ENCODE measurements around the gene DZIP1. TPM values are rescaled to one million over a fixed set of nuclear protein-coding genes. Genes with fewer than 3 reads are reported as not detected.

DZIP1 gene
- total and polyA plus RNA-seq, 2 of the 13 experiments (the other 11 are each of a cell fraction or from before 2014, with no cell fraction given), result 11.0 to 36.7 TPM

GRCh38 chr13:95676762-95677563 lies 32.5 kb upstream of the DZIP1 start, which contains the start of gene DNAJC3 (continued):
- no peak for TF ChIP-seq TIGD3 (CRISPR knock-in tag; IDR thresholded peaks at IDR 0.05; ENCODE audit: borderline replicate concordance)
- no peak for TF ChIP-seq SMARCE1 (IDR thresholded peaks at IDR 0.05; ENCODE audit: borderline replicate concordance)
- TF ChIP-seq UBTF (CRISPR knock-in tag; IDR thresholded peaks at IDR 0.05), result peak; percentile 97
- no peak; the same call in 1 of the 2 replicates for TF ChIP-seq ZNF724P (CRISPR knock-in tag; IDR thresholded peaks at IDR 0.05; ENCODE audit: borderline replicate concordance)
- peak; percentile 76 for TF ChIP-seq ARNTL (CRISPR knock-in tag; IDR thresholded peaks at IDR 0.05)
- TF ChIP-seq DZIP1 (CRISPR knock-in tag; IDR thresholded peaks at IDR 0.05), result peak; percentile 17; the same call in 1 of the 2 replicates
- no peak for TF ChIP-seq IKZF1 (IDR thresholded peaks at IDR 0.05)
- no peak for TF ChIP-seq ZNF550 (CRISPR knock-in tag; IDR thresholded peaks at IDR 0.05; ENCODE audit: borderline replicate concordance)
- no peak for TF ChIP-seq RXRA (CRISPR knock-in tag; IDR thresholded peaks at IDR 0.05)
- TF ChIP-seq ZNF136 (CRISPR knock-in tag; IDR thresholded peaks at IDR 0.05; ENCODE audit: low read depth), result 0 out of 2 replicates have a peak, but pooled peaks have one; percentile 40
- TF ChIP-seq PHF20 (CRISPR knock-in tag; IDR thresholded peaks at IDR 0.05), result peak; percentile 65; the same call in 1 of the 2 replicates
- TF ChIP-seq ZMAT3 (CRISPR knock-in tag; conservative IDR thresholded peaks at IDR 0.05), result peak; percentile 82; the same call in 1 of the 2 replicates
- no peak for TF ChIP-seq HNF4G (IDR thresholded peaks at IDR 0.05; ENCODE audit: borderline replicate concordance, low read depth, low read length)
- TF ChIP-seq HNF4G (CRISPR knock-in tag; IDR thresholded peaks at IDR 0.05; ENCODE audit: borderline replicate concordance, low read depth), result 0 out of 2 replicates have a peak, but pooled peaks have one; percentile 43
- peak; percentile 32; the same call in 1 of the 2 replicates for TF ChIP-seq FOXA3 (CRISPR knock-in tag; IDR thresholded peaks at IDR 0.05)
- no peak for TF ChIP-seq ZMAT5 (CRISPR knock-in tag; IDR thresholded peaks at IDR 0.05; ENCODE audit: borderline replicate concordance, low read depth)
- TF ChIP-seq ZNF691 (CRISPR knock-in tag; IDR thresholded peaks at IDR 0.05; ENCODE audit: borderline replicate concordance, low read depth), result no peak; the same call in 1 of the 2 replicates
- no peak for TF ChIP-seq ZNF101 (CRISPR knock-in tag; IDR thresholded peaks at IDR 0.05; ENCODE audit: borderline replicate concordance, low read depth)
- no peak for TF ChIP-seq GPN1 (CRISPR knock-in tag; IDR thresholded peaks at IDR 0.05; ENCODE audit: borderline replicate concordance)
- peak; percentile 76; the same call in 1 of the 2 replicates for TF ChIP-seq ZNF607 (CRISPR knock-in tag; IDR thresholded peaks at IDR 0.05; ENCODE audit: borderline replicate concordance)
- TF ChIP-seq ZNF230 (CRISPR knock-in tag; IDR thresholded peaks at IDR 0.05), result no peak
- TF ChIP-seq MXI1 (IDR thresholded peaks at IDR 0.05; ENCODE audit: borderline replicate concordance, low read depth, low read length), result peak; percentile 78

Measured in HepG2 (cell line).